ENCODE results near the gene ACTR5. TPM values are rescaled to one million over a fixed set of nuclear protein-coding genes. Genes with fewer than 3 reads are reported as not detected.

ACTR5 gene
- total RNA-seq, 1 experiment from 2014 or later, result 22.0 TPM

DNA sequence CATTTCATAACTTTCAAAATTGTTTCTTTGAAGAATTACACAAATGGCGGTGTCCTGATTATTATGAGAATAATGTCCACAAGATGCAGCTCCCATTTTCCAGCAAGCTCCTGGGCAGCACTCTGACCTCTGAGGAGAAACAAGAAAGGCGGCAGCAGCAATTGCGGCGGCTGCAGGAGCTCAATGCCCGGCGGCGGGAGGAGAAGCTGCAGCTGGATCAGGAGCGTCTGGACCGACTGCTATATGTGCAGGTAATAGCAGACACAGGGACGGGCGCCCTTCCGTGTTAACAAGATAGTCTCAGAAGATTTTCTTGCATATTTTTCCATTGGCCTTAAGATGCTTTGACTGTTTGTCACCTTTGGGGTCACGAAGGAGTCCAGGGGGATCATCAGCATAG, 6.7 kb downstream of the ACTR5 start:
- no peak for TF ChIP-seq SRF (IDR thresholded peaks at IDR 0.05; ENCODE audit: low read depth)
- TF ChIP-seq POLR2A (IDR thresholded peaks at IDR 0.05; ENCODE audit: borderline replicate concordance, extremely low read depth, insufficient read depth, insufficient read length), result no peak
- no peak for TF ChIP-seq ELF1 (IDR thresholded peaks at IDR 0.05; ENCODE audit: borderline replicate concordance, low read depth)
- TF ChIP-seq CBX3 (IDR thresholded peaks at IDR 0.05; ENCODE audit: low read depth), result no peak
- TF ChIP-seq CEBPB (IDR thresholded peaks at IDR 0.05; ENCODE audit: low read depth), result no peak
- TF ChIP-seq POLR2AphosphoS5 (IDR thresholded peaks at IDR 0.05; ENCODE audit: low read depth, low read length), result no peak
- TF ChIP-seq, protein P1, sequence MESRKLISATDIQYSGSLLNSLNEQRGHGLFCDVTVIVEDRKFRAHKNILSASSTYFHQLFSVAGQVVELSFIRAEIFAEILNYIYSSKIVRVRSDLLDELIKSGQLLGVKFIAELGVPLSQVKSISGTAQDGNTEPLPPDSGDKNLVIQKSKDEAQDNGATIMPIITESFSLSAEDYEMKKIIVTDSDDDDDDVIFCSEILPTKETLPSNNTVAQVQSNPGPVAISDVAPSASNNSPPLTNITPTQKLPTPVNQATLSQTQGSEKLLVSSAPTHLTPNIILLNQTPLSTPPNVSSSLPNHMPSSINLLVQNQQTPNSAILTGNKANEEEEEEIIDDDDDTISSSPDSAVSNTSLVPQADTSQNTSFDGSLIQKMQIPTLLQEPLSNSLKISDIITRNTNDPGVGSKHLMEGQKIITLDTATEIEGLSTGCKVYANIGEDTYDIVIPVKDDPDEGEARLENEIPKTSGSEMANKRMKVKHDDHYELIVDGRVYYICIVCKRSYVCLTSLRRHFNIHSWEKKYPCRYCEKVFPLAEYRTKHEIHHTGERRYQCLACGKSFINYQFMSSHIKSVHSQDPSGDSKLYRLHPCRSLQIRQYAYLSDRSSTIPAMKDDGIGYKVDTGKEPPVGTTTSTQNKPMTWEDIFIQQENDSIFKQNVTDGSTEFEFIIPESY (IDR thresholded peaks at IDR 0.05; ENCODE audit: extremely low read depth, insufficient replicate concordance, low read length), result no peak
- TF ChIP-seq SP1 (IDR thresholded peaks at IDR 0.05; ENCODE audit: low read depth), result no peak
- Histone ChIP-seq H3K9me3 (ENCODE audit: control insufficient read depth in 1 of 2, insufficient read depth in 1 of 2, low read depth in 1 of 2, low read length in 2 of 2) (no peaks in the 10 kb centered on the region), H3K79me2 (ENCODE audit: insufficient read depth, low read length) (peaks cover 42% of the 10 kb centered on the region), H3K36me3 (ENCODE audit: control insufficient read depth in 1 of 2, insufficient read depth in 2 of 2, low read length in 2 of 2) (peaks cover 51 to 66% of the 10 kb centered on the region in 2 experiments), H3K4me2 (ENCODE audit: low read length) (no peak overlapping the region), H3K9ac (ENCODE audit: low read length) (no peak overlapping the region), H3K4me1 (ENCODE audit: control insufficient read depth in 1 of 2, insufficient read depth in 2 of 2, low read length in 2 of 2) (peaks cover 0 to 3% of the 10 kb centered on the region in 2 experiments; a peak in 2 of 4 replicates), H3K27me3 (ENCODE audit: insufficient read depth, low read length) (no peaks in the 10 kb centered on the region), H3K4me3 (replicated peaks in 1 of 2; ENCODE audit: low read depth in 1 of 2, low read length in 2 of 2) (no peak overlapping the region), H4K20me1 (ENCODE audit: insufficient read depth) (no peaks in the 10 kb centered on the region), H3K9me2 (ENCODE audit: insufficient read depth) (no peaks in the 10 kb centered on the region), H2AFZ (ENCODE audit: low read depth, low read length, poor library complexity, severe bottlenecking) (no peak overlapping the region), H3K27ac (ENCODE audit: low read depth, low read length) (no peak overlapping the region)
- ChIA-PET CTCF (no interaction called here), RAD21 (ENCODE audit: low non-redundant PET in 1 of 2, low total read pairs in 2 of 2, uncharacterized antibody in 2 of 2, unreplicated experiment in 2 of 2) (no interaction called here), POLR2A (no interaction called here)
- no TSS peak for BruUV-seq (replicated peaks)
- DNase-seq (ENCODE audit: low read depth, low spot score), result no peak
- intact Hi-C loops (cut with micrococcal nuclease), result no loop called here
- ATAC-seq, result no peak

DNA sequence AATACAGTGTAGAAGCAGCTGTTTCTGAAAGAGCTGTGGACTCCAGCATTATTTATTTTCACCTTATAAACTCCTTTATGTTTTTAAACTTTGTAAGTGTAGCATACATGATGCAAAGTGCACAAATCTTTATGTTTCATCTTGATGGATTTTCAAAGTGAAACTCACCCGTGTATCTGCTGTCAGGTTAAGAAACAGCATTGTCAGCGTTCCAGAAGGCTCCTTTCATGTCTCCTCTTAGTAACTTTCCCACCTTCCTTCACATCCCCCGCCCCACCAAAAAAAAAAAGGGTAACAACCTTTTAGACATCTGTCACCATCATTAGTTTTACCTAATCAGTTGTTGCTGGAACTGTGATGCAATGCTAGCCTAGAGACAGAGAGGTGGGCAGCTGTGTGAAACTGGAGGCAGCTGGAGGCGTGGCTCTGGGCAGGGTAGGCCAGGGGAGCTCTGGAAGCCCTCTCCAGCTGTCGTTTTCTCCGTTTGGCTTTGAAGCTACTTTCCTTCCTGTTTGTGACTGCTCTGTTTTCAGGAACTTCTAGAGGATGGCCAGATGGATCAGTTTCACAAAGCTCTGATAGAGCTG, 7.2 kb downstream of the ACTR5 start:
- Histone ChIP-seq H3K4me1 (ENCODE audit: control insufficient read depth in 1 of 2, insufficient read depth in 2 of 2, low read length in 2 of 2) (peaks cover 0 to 3% of the 10 kb centered on the region in 2 experiments; a peak in 1 of 4 replicates), H4K20me1 (ENCODE audit: insufficient read depth) (no peaks in the 10 kb centered on the region), H3K9ac (ENCODE audit: low read length) (no peak overlapping the region), H2AFZ (ENCODE audit: low read depth, low read length, poor library complexity, severe bottlenecking) (no peak overlapping the region), H3K27me3 (ENCODE audit: insufficient read depth, low read length) (no peaks in the 10 kb centered on the region), H3K4me2 (ENCODE audit: low read length) (no peak overlapping the region), H3K27ac (ENCODE audit: low read depth, low read length) (no peak overlapping the region), H3K79me2 (ENCODE audit: insufficient read depth, low read length) (peaks cover 37% of the 10 kb centered on the region), H3K9me3 (ENCODE audit: control insufficient read depth in 1 of 2, insufficient read depth in 1 of 2, low read depth in 1 of 2, low read length in 2 of 2) (no peaks in the 10 kb centered on the region), H3K4me3 (replicated peaks in 1 of 2; ENCODE audit: low read depth in 1 of 2, low read length in 2 of 2) (no peak overlapping the region), H3K36me3 (ENCODE audit: control insufficient read depth in 1 of 2, insufficient read depth in 2 of 2, low read length in 2 of 2) (peaks cover 48 to 68% of the 10 kb centered on the region in 2 experiments), H3K9me2 (ENCODE audit: insufficient read depth) (no peaks in the 10 kb centered on the region)
- intact Hi-C loops (cut with micrococcal nuclease), result no loop called here
- no TSS peak for BruUV-seq (replicated peaks)
- DNase-seq (ENCODE audit: low read depth, low spot score) (no peak), ATAC-seq (no peak)
- RAD21 ChIA-PET (ENCODE audit: low non-redundant PET in 1 of 2, low total read pairs in 2 of 2, uncharacterized antibody in 2 of 2, unreplicated experiment in 2 of 2), result no interaction called here
- CTCF ChIA-PET, result no interaction called here
- POLR2A ChIA-PET, result no interaction called here
- TF ChIP-seq CBX3 (IDR thresholded peaks at IDR 0.05; ENCODE audit: low read depth) (no peak), EZH2phosphoT487 (IDR thresholded peaks at IDR 0.05; ENCODE audit: borderline replicate concordance) (no peak), FOSL1 (IDR thresholded peaks at IDR 0.05; ENCODE audit: low read depth) (no peak), ZFX (IDR thresholded peaks at IDR 0.05) (no peak), YY1 (IDR thresholded peaks at IDR 0.05; ENCODE audit: extremely low read depth, insufficient replicate concordance, low read depth, low read length) (no peak), SRF (IDR thresholded peaks at IDR 0.05; ENCODE audit: low read depth) (no peak), ELF1 (IDR thresholded peaks at IDR 0.05; ENCODE audit: borderline replicate concordance, low read depth) (no peak)
- TF ChIP-seq, protein P1 (IDR thresholded peaks at IDR 0.05; ENCODE audit: extremely low read depth, insufficient replicate concordance, low read length), result no peak

Data from HCT116 (cell line).